K562 (cell line): ENCODE results near the gene SFN. TPM values are rescaled to one million over a fixed set of nuclear protein-coding genes. Genes with fewer than 3 reads are reported as not detected.
A peak's percentile ranks its signal among the peaks of the same experiment; 100 is the strongest.

Experiments used
- ATAC-seq: fragments of 200-7000 bp; cut with Tn5 transposase; 3 replicates; pipeline ENCODE4 v1.9.1; 2020; ENCODE audit warnings: moderate library complexity
- BruUV-seq: library from RNA; stranded (reverse); fragments of 400-500 nt; replicated peaks from 2 replicates; lab custom pipeline; 2021; lab: Mats Ljungman, UMichigan
- CTCF ChIA-PET: fragments of 300-600 bp; formaldehyde crosslinking; extraction: SDS; loops from one replicate; lab custom pipeline; 2021; ENCODE audit warnings: low intra/inter-chr PET ratio; lab: Yijun Ruan, JAX
- POLR2A ChIA-PET: fragments of 300-600, 350-650 bp; sonication (Branson Sonifier 250); formaldehyde crosslinking; extraction: SDS; loops from one replicate; lab custom pipeline; 2021; ENCODE audit warnings: antibody characterized with exemption, inconsistent platforms; lab: Yijun Ruan, JAX
- DNase-seq, 4 experiments: peaks; one replicate each; pipeline versions ENCODE4 v3.0.0 to v3.0.0-alpha.2; 2011 to 2018; ENCODE audit warnings: low spot score in 3 of 4, mixed read lengths in 3 of 4; ENCODE audit errors: extremely low read depth in 1 of 4
- FAIRE-seq: peaks from 2 replicates; lab custom pipeline; 2011; peaks lifted over from hg19 to GRCh38; lab: Jason Lieb, UNC
- H2AFZ ChIP-seq: 2 replicates; pipeline ENCODE4 v1.6.0; 2011; ENCODE audit warnings: low read depth, low read length, control low read depth, inconsistent platforms
- H3K27ac ChIP-seq: fragments of 200-600 bp; 3 replicates; pipeline ENCODE4 v1.8.0; 2011; ENCODE audit warnings: low read depth, mild to moderate bottlenecking, control low read depth, inconsistent platforms, low read length, moderate library complexity, mixed read lengths; ENCODE audit errors: extremely low read depth
- H3K27me3 ChIP-seq, 2 experiments: fragments of 300-600 bp in 1 of 2; 2 replicates in 1 of 2; 3 replicates in 1 of 2; pipeline versions ENCODE4 v1.6.0 to v1.8.0; 2011; ENCODE audit warnings: inconsistent platforms in 2 of 2, low read length in 2 of 2, mild to moderate bottlenecking in 1 of 2, mixed read lengths in 1 of 2, moderate library complexity in 1 of 2; ENCODE audit not compliant: control insufficient read depth in 2 of 2, insufficient read depth in 2 of 2
- H3K36me3 ChIP-seq: fragments of 300-600 bp; 3 replicates; pipeline ENCODE4 v1.8.0; 2011; ENCODE audit warnings: mild to moderate bottlenecking, low read length, inconsistent platforms; ENCODE audit not compliant: control insufficient read depth, insufficient read depth
- H3K4me1 ChIP-seq, 2 experiments: fragments of 200-600 bp in 1 of 2; replicated peaks in 1 of 2; 2 replicates in 1 of 2; 3 replicates in 1 of 2; pipeline versions ENCODE4 v1.5.1 to v1.8.0; 2011; ENCODE audit warnings: inconsistent platforms in 2 of 2, low read length in 2 of 2, mild to moderate bottlenecking in 1 of 2, mixed read lengths in 1 of 2, moderate library complexity in 1 of 2; ENCODE audit not compliant: control insufficient read depth in 2 of 2, insufficient read depth in 2 of 2
- H3K4me2 ChIP-seq: 2 replicates; pipeline ENCODE4 v1.6.1; 2011; ENCODE audit warnings: low read length, control low read depth, inconsistent platforms, mixed read lengths; ENCODE audit not compliant: insufficient read depth
- H3K4me3 ChIP-seq: fragments of 200-600 bp; sonication (generic), shearing (Covaris generic); 2 replicates; pipeline ENCODE4 v1.5.1; 2016; ENCODE audit warnings: control low read depth, inconsistent platforms
- H3K79me2 ChIP-seq: fragments of 200-600 bp; 3 replicates; pipeline ENCODE4 v1.8.0; 2011; ENCODE audit warnings: low read length, inconsistent platforms; ENCODE audit not compliant: control insufficient read depth, insufficient read depth
- H3K9ac ChIP-seq, 2 experiments: 2 replicates each; pipeline versions ENCODE4 v1.6.0 to v1.6.1; 2011; ENCODE audit warnings: low read depth in 2 of 2, low read length in 2 of 2, control low read depth in 1 of 2, inconsistent platforms in 1 of 2, mild to moderate bottlenecking in 1 of 2, mixed read lengths in 1 of 2; ENCODE audit not compliant: insufficient read depth in 1 of 2
- H3K9me1 ChIP-seq: one replicate; pipeline ENCODE4 v1.6.0; 2011; ENCODE audit warnings: inconsistent platforms, mild to moderate bottlenecking, low read length, moderate library complexity; ENCODE audit not compliant: control insufficient read depth, insufficient read depth
- H3K9me3 ChIP-seq: replicated peaks from 2 replicates; pipeline ENCODE4 v1.5.1; 2011; ENCODE audit warnings: low read depth, low read length, inconsistent platforms; ENCODE audit not compliant: control insufficient read depth, insufficient read depth
- H4K20me1 ChIP-seq: replicated peaks from 2 replicates; pipeline ENCODE4 v1.6.1; 2011; ENCODE audit warnings: low read length, inconsistent platforms, mixed read lengths; ENCODE audit not compliant: control insufficient read depth, insufficient read depth
- CBX3 ChIP-seq, 2 experiments: IDR thresholded peaks; 1 replicate in 1 of 2; 2 replicates in 1 of 2; pipeline ENCODE4 v1.6.1; 2012; ENCODE audit warnings: inconsistent platforms in 2 of 2, low read length in 2 of 2, borderline replicate concordance in 1 of 2, control low read depth in 1 of 2
- LCOR ChIP-seq: sonication (generic); formaldehyde crosslinking; IDR thresholded peaks from 2 replicates; pipeline ENCODE4 v1.8.0; 2022; ENCODE audit warnings: mild to moderate bottlenecking, missing genetic modification reagents
- SAFB2 ChIP-seq: fragments of 200-400 bp; formaldehyde crosslinking; IDR thresholded peaks from 2 replicates; pipeline ENCODE4 v1.6.1; 2018; ENCODE audit warnings: borderline replicate concordance, low read length, low read depth, moderate library complexity; ENCODE audit not compliant: severe bottlenecking
- SUPT5H ChIP-seq: fragments of 450-650 bp; IDR thresholded peaks from 2 replicates; pipeline ENCODE4 v1.6.1; 2016
- ZFP30 ChIP-seq: fragments of 250-450 bp; sonication (Bioruptor Pico); IDR thresholded peaks from 2 replicates; pipeline ENCODE4 v1.8.0; 2022; ENCODE audit warnings: moderate library complexity, mild to moderate bottlenecking, inconsistent platforms, borderline replicate concordance
- ZNF133 ChIP-seq: fragments of 250-450 bp; sonication (Bioruptor Pico); IDR thresholded peaks from 2 replicates; pipeline ENCODE4 v1.4.0; 2020; ENCODE audit warnings: mild to moderate bottlenecking
- ZNF707 ChIP-seq: fragments of 250-450 bp; sonication (Bioruptor Pico); conservative IDR thresholded peaks from 2 replicates; pipeline ENCODE4 v1.8.0; 2022; ENCODE audit warnings: inconsistent platforms, mild to moderate bottlenecking, moderate library complexity
- WGBS: fragments of 100-300 bp; shearing (Covaris generic); methylation state at CpG from one replicate; pipeline ENCODE4 v1.1.6; 2016; ENCODE audit warnings: low coverage, mixed read lengths; ENCODE audit not compliant: insufficient coverage; ENCODE audit errors: missing lambda C conversion rate; 5-methylcytosine and 5-hydroxymethylcytosine counted together
- in situ Hi-C: fragments of 300-500 bp; cut with MboI; formaldehyde crosslinking; loops from 4 replicates; pipeline ENCODE4 v1.15.0; 2018; ENCODE audit warnings: inconsistent platforms, mixed read lengths
- intact Hi-C: fragments of 100-400 bp; cut with micrococcal nuclease; formaldehyde crosslinking; loops from 2 replicates; pipeline ENCODE4 v1.14.2; 2022
- polyA plus RNA-seq, 8 experiments: library from polyadenylated mRNA; depleted of rRNA in 4 of 8; stranded (reverse) in 5 of 8; unstranded in 3 of 8; fragments of >200 nt; fragmentation: Nextera tagmentation in 2 of 8; fragmentation: Illumina TruSeq in 1 of 8; extraction: Ambion mirVana in 2 of 8; extraction: Trizol in 1 of 8; gene quantifications; 2 replicates each; pipeline versions ENCODE4 v1.2.1 to v1.2.3, GENCODE V29; 2011 to 2014; ENCODE audit warnings: inconsistent platforms in 1 of 8, missing spikeins in 1 of 8
- total RNA-seq, 7 experiments: library from RNA; depleted of rRNA in 6 of 7; stranded (reverse); fragments of >200 nt in 6 of 7; fragmentation: Illumina TruSeq in 2 of 7; extraction: Trizol in 2 of 7; gene quantifications; 2 replicates each; pipeline versions ENCODE4 v1.2.1 to v1.2.3, GENCODE V29; 2011 to 2021; ENCODE audit warnings: low replicate concordance in 1 of 7
- TF ChIP-seq, protein P1 (sequence below): fragments of 450-650 bp; formaldehyde crosslinking; IDR thresholded peaks from 2 replicates; pipeline ENCODE4 v1.4.0; 2020; ENCODE audit warnings: mild to moderate bottlenecking, mixed read lengths

The SFN gene
- total and polyA plus RNA-seq, 9 of the 15 experiments (the other 6 are each of a cell fraction or from before 2014, with no cell fraction given): 0.10 to 3.8 (median 2.0) TPM

DNA sequence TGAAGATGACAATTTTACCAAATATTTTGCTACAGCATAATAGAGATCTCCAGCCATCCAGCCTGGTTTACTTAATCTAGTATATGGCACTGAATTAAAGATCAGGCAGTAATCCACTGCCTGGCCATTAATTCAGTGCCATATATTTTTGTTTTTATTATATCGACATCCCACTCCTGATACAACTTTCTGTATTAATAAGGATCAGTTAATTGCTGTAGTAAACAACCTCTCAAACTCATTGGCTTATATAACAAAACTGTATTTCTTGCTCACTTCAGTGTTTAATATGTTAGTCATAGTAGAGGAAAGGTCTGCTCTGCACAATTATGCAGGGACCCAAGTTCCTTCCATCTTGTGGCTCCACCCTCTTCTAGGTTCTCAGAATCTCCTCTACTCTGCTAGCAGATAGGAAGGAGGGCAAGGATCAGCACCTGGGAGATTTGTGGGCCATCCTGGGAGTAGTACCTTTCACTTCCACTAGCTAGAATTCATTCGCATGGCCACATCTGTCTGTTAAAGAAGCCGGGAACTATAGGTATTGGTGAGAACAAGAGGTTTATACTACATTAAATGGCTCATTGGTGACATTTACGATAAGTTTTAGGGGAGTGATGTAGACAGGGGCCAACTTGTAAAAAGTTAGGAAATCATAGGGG lies 40.1 kb upstream of the SFN start:
- no peak overlapping the region for H3K27ac ChIP-seq
- no peaks in the 10 kb centered on the region for H4K20me1 ChIP-seq
- H3K4me2 ChIP-seq: no peak overlapping the region
- CTCF ChIA-PET: no interaction called here
- 49% methylated on average over 4 of the region's 4 CpGs for WGBS
- POLR2A ChIA-PET: interaction anchor here (0.7 to 1.0 kb wide), 2 partner anchors 63 to 161 kb away, joined by 3 read pairs; no protein-coding TSS in a partner anchor
- intact Hi-C loops: no loop called here
- TF ChIP-seq ZNF707 (CRISPR knock-in tag) (peak; percentile 79), ZFP30 (no peak), CBX3 (IDR thresholded peaks at IDR 0.05; ENCODE audit: borderline replicate concordance in 1 of 2, low read length in 2 of 2) (peak in 1 of 2 experiments; percentile 54; a peak in 1 of 3 replicates), LCOR (CRISPR knock-in tag) (no peak)
- TF ChIP-seq, all 486 proteins: peak for 2
- no peaks in the 10 kb centered on the region for H3K9me3 ChIP-seq
- H2AFZ ChIP-seq: no peak overlapping the region
- H3K4me1 ChIP-seq: peaks cover 19 to 24% of the 10 kb centered on the region in 2 experiments
- no peak for ATAC-seq
- H3K4me3 ChIP-seq: no peak overlapping the region
- no peak overlapping the region for H3K9ac ChIP-seq
- no peaks in the 10 kb centered on the region for H3K9me1 ChIP-seq
- BruUV-seq: no TSS peak
- DNase-seq: peak in 1 of 4 experiments; percentile 29
- peak; percentile 60 for FAIRE-seq
- H3K79me2 ChIP-seq: peaks cover 11% of the 10 kb centered on the region
- H3K36me3 ChIP-seq: no peaks in the 10 kb centered on the region
- no peaks in the 10 kb centered on the region for H3K27me3 ChIP-seq
- in situ Hi-C loops: no loop called here

GRCh38 chr1:26824731-26825130 lies 38.2 kb upstream of the SFN start:
- ATAC-seq (no peak), DNase-seq (no peak), FAIRE-seq (no peak)
- no peaks in the 10 kb centered on the region for H3K27me3 ChIP-seq
- POLR2A ChIA-PET: interaction anchor here (0.6 kb wide), 1 partner anchor 55 kb away, joined by 3 read pairs; no protein-coding TSS in a partner anchor
- intact Hi-C loops (no loop called here), in situ Hi-C loops (no loop called here)
- H3K27ac ChIP-seq: no peak overlapping the region
- no TSS peak for BruUV-seq
- H4K20me1 ChIP-seq: peaks cover 5% of the 10 kb centered on the region; the same call in 1 of the 2 replicates
- no peaks in the 10 kb centered on the region for H3K9me3 ChIP-seq
- H3K36me3 ChIP-seq: peaks cover 14% of the 10 kb centered on the region; the same call in 2 of the 3 replicates
- peak overlapping the region; percentile 20; the same call in 1 of the 2 replicates for H2AFZ ChIP-seq
- no peak overlapping the region for H3K4me3 ChIP-seq
- H3K79me2 ChIP-seq: peaks cover 28% of the 10 kb centered on the region
- H3K9ac ChIP-seq: no peak overlapping the region
- H3K4me2 ChIP-seq: no peak overlapping the region
- CTCF ChIA-PET: interaction anchor here (0.6 kb wide), 1 partner anchor 76 kb away, joined by 3 read pairs; no protein-coding TSS in a partner anchor
- peaks cover 7% of the 10 kb centered on the region for H3K9me1 ChIP-seq
- peaks cover 37 to 38% of the 10 kb centered on the region in 2 experiments for H3K4me1 ChIP-seq
- WGBS: 77% methylated on average over 3 of the region's 3 CpGs
- TF ChIP-seq ZNF133 (CRISPR knock-in tag) (no peak), SUPT5H (no peak), SAFB2 (no peak)
- TF ChIP-seq, protein P1, sequence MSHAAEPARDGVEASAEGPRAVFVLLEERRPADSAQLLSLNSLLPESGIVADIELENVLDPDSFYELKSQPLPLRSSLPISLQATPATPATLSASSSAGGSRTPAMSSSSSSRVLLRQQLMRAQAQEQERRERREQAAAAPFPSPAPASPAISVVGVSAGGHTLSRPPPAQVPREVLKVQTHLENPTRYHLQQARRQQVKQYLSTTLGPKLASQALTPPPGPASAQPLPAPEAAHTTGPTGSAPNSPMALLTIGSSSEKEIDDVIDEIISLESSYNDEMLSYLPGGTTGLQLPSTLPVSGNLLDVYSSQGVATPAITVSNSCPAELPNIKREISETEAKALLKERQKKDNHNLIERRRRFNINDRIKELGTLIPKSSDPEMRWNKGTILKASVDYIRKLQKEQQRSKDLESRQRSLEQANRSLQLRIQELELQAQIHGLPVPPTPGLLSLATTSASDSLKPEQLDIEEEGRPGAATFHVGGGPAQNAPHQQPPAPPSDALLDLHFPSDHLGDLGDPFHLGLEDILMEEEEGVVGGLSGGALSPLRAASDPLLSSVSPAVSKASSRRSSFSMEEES (CRISPR knock-in tag): no peak
